ENCODE data around the gene SYNJ1.

GRCh38 chr21:32641710-32642698 lies 85.8 kb downstream of the SYNJ1 start:
- TF ChIP-seq CTCF (IDR thresholded peaks at IDR 0.05): no peak
- TF ChIP-seq POLR2A (IDR thresholded peaks at IDR 0.05): no peak
